Measurements from ENCODE around the gene MTA3. TPM values are rescaled to one million over a fixed set of nuclear protein-coding genes. Genes with fewer than 3 reads are reported as not detected.
A peak's percentile ranks its signal among the peaks of the same experiment; 100 is the strongest.

The MTA3 gene
- total RNA-seq, 4 donors from 2014 or later = 6.6 to 21.6 (median 9.5) TPM

GRCh38 chr2:42572297-42573081 is 4.1 kb downstream of the MTA3 start:
- no peak for ATAC-seq
- Histone ChIP-seq H3K36me3 (peaks cover 0 to 11% of the 10 kb centered on the region in 2 donors), H3K27ac (no peak overlapping the region), H3K9me3 (no peaks in the 10 kb centered on the region), H3K27me3 (no peaks in the 10 kb centered on the region), H3K4me1 (peaks cover 9 to 27% of the 10 kb centered on the region in 2 donors), H3K4me3 (no peak overlapping the region)
- DNase-seq = no peak
- TF ChIP-seq, protein P1, sequence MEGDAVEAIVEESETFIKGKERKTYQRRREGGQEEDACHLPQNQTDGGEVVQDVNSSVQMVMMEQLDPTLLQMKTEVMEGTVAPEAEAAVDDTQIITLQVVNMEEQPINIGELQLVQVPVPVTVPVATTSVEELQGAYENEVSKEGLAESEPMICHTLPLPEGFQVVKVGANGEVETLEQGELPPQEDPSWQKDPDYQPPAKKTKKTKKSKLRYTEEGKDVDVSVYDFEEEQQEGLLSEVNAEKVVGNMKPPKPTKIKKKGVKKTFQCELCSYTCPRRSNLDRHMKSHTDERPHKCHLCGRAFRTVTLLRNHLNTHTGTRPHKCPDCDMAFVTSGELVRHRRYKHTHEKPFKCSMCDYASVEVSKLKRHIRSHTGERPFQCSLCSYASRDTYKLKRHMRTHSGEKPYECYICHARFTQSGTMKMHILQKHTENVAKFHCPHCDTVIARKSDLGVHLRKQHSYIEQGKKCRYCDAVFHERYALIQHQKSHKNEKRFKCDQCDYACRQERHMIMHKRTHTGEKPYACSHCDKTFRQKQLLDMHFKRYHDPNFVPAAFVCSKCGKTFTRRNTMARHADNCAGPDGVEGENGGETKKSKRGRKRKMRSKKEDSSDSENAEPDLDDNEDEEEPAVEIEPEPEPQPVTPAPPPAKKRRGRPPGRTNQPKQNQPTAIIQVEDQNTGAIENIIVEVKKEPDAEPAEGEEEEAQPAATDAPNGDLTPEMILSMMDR (IDR thresholded peaks at IDR 0.05 in 4 of 5, conservative IDR thresholded peaks at IDR 0.05 in 1 of 5) = no peak
- TF ChIP-seq POLR2A (IDR thresholded peaks at IDR 0.05) = no peak
- in situ Hi-C loops (cut with MboI; ENCODE audit: low sequenced_read_pairs in 4 of 4) = no loop called here
- intact Hi-C loops (cut with DNase I; ENCODE audit: low total_unique reads) = no loop called here

GRCh38 chr2:42573256-42573655 is 4.8 kb downstream of the MTA3 start:
- H3K9me3 ChIP-seq = no peaks in the 10 kb centered on the region
- H3K36me3 ChIP-seq = peaks cover 0 to 11% of the 10 kb centered on the region in 2 donors
- TF ChIP-seq POLR2A (IDR thresholded peaks at IDR 0.05) = no peak
- TF ChIP-seq, protein P1 (IDR thresholded peaks at IDR 0.05 in 4 of 5, conservative IDR thresholded peaks at IDR 0.05 in 1 of 5) = no peak
- H3K4me1 ChIP-seq = peaks cover 7 to 21% of the 10 kb centered on the region in 2 donors
- H3K4me3 ChIP-seq = no peak overlapping the region
- no peak overlapping the region for H3K27ac ChIP-seq
- ATAC-seq (no peak), DNase-seq (no peak)
- in situ Hi-C loops (cut with MboI; ENCODE audit: low sequenced_read_pairs in 4 of 4) = no loop called here
- intact Hi-C loops (cut with DNase I; ENCODE audit: low total_unique reads) = no loop called here
- H3K27me3 ChIP-seq = no peaks in the 10 kb centered on the region

DNA sequence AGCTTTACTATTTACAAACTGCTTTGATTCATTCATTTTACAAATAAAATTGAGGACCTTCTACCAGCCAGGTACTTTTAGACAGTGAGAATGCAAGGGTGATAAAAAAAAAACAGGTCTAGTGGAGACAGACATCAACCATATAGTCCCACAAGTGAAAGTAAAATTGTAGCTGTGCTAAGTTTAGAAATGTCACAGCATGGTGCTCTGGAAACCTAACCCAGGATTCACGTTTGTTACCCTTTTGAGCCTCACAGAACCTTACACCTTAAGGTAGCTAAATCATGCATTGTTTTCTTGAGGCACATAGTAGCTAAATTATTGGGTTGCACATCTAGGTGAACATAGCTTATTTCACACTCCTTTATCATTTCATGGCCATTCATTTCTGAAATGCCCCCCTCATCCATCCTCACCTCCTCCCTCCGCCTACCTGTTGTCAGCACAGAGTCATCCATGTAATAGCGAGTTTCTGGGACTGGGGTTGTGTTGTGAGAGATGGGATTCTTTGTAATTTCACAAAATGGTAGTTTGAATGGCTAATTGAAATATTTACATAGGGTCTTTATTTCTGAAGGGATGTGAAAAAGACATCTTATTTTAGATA is 7.1 kb downstream of the MTA3 start:
- H3K36me3 ChIP-seq = peaks cover 0 to 25% of the 10 kb centered on the region in 2 donors
- intact Hi-C loops (cut with DNase I; ENCODE audit: low total_unique reads) (no loop called here), in situ Hi-C loops (cut with MboI; ENCODE audit: low sequenced_read_pairs in 4 of 4) (no loop called here)
- TF ChIP-seq, protein P1 (IDR thresholded peaks at IDR 0.05 in 4 of 5, conservative IDR thresholded peaks at IDR 0.05 in 1 of 5) = no peak
- no peak for TF ChIP-seq POLR2A (IDR thresholded peaks at IDR 0.05)
- H3K9me3 ChIP-seq = no peaks in the 10 kb centered on the region
- H3K4me3 ChIP-seq = peak overlapping the region in 1 of 4 donors; percentile 9
- peaks cover 0 to 12% of the 10 kb centered on the region in 2 donors for H3K4me1 ChIP-seq
- H3K27me3 ChIP-seq = no peaks in the 10 kb centered on the region
- peak overlapping the region in 3 of 4 donors; percentile 24 to 60 (median 41) for H3K27ac ChIP-seq
- no peak for DNase-seq
- ATAC-seq = peak in 1 of 2 donors; percentile 76

DNA sequence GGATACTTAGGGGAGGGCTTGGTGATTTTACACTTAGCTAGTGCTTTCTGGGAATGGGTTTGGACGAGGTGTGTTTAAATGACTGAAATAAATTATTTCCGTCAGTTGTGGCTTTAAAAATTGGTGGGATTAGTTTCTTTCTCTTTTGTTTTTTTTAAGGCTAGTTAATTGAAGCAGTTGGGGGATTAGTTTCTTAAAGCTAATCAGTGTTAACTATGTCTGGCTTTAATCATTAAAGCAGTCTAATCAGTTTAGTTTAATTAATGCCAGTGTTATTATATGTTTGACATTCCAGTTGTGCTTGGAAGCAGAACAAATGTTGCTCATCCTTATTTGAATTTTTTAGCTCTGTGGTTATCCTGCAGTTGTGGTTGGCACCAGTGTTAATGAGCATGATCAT is 10.2 kb downstream of the MTA3 start:
- DNase-seq = no peak
- no peaks in the 10 kb centered on the region for H3K9me3 ChIP-seq
- peaks cover 0 to 12% of the 10 kb centered on the region in 2 donors for H3K4me1 ChIP-seq
- no peaks in the 10 kb centered on the region for H3K27me3 ChIP-seq
- intact Hi-C loops (cut with DNase I; ENCODE audit: low total_unique reads) (no loop called here), in situ Hi-C loops (cut with MboI; ENCODE audit: low sequenced_read_pairs in 4 of 4) (no loop called here)
- no peak overlapping the region for H3K4me3 ChIP-seq
- no peak for ATAC-seq
- H3K27ac ChIP-seq = no peak overlapping the region
- H3K36me3 ChIP-seq = peaks cover 0 to 30% of the 10 kb centered on the region in 2 donors
- TF ChIP-seq, protein P1 (IDR thresholded peaks at IDR 0.05 in 4 of 5, conservative IDR thresholded peaks at IDR 0.05 in 1 of 5) = no peak
- TF ChIP-seq POLR2A (IDR thresholded peaks at IDR 0.05) = no peak
